Hepatocyte (in vitro differentiated cells): Measurements from ENCODE around the gene BAHCC1.

Experiments used
- EZH2phosphoT487 ChIP-seq: fragments of 200-600 bp; sonication (generic); IDR thresholded peaks from one replicate; pipeline ENCODE4 v1.6.1; 2018; ENCODE audit warnings: antibody characterized with exemption, mild to moderate bottlenecking, low read depth, moderate library complexity; ENCODE audit not compliant: unreplicated experiment, severe bottlenecking
- TF ChIP-seq, protein P1 (sequence below): fragments of 200-600 bp; sonication (generic); IDR thresholded peaks from 2 replicates; pipeline ENCODE4 v1.5.1; 2016; ENCODE audit warnings: antibody characterized with exemption, mild to moderate bottlenecking; ENCODE audit not compliant: poor library complexity

DNA sequence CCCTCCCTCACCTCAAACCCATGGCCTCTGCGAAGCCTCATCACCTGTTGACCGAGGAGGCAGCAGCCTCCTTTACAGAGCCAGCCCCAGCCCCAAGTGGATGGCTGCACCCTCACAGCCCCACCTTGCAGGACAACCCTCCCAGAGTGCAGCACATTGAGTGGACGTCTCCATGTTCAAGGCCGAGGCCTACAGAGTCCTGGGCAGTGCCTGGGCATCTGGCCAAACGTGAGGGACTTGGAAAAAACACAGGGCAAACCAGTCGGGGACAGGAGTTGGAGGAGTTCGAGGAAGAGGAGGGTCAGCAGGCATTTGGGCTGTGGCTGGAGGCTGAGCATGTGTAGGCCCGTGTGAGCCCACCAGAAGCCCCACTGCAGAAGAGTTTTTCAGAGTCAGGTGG, 77.8 kb downstream of the BAHCC1 start:
- TF ChIP-seq, protein P1, sequence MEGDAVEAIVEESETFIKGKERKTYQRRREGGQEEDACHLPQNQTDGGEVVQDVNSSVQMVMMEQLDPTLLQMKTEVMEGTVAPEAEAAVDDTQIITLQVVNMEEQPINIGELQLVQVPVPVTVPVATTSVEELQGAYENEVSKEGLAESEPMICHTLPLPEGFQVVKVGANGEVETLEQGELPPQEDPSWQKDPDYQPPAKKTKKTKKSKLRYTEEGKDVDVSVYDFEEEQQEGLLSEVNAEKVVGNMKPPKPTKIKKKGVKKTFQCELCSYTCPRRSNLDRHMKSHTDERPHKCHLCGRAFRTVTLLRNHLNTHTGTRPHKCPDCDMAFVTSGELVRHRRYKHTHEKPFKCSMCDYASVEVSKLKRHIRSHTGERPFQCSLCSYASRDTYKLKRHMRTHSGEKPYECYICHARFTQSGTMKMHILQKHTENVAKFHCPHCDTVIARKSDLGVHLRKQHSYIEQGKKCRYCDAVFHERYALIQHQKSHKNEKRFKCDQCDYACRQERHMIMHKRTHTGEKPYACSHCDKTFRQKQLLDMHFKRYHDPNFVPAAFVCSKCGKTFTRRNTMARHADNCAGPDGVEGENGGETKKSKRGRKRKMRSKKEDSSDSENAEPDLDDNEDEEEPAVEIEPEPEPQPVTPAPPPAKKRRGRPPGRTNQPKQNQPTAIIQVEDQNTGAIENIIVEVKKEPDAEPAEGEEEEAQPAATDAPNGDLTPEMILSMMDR: no peak
- TF ChIP-seq EZH2phosphoT487: no peak
